WTC11 (cell line): Measurements from ENCODE around the gene NIPAL4.

ENCODE experiments used
- ATF1 ChIP-seq: sonication (generic); formaldehyde crosslinking; IDR thresholded peaks from 2 replicates; pipeline ENCODE4 v1.8.1; 2023; ENCODE audit warnings: mild to moderate bottlenecking, moderate library complexity, missing genetic modification reagents
- CBFB ChIP-seq: sonication (generic); formaldehyde crosslinking; IDR thresholded peaks from 2 replicates; pipeline ENCODE4 v1.8.1; 2022; ENCODE audit warnings: mild to moderate bottlenecking, low read depth, missing genetic modification reagents
- CREM ChIP-seq: sonication (generic); formaldehyde crosslinking; IDR thresholded peaks from 2 replicates; pipeline ENCODE4 v1.8.1; 2022; ENCODE audit warnings: mild to moderate bottlenecking, missing genetic modification reagents, moderate library complexity
- TCF7 ChIP-seq: sonication (generic); formaldehyde crosslinking; IDR thresholded peaks from 2 replicates; pipeline ENCODE4 v1.8.0; 2022; ENCODE audit warnings: mild to moderate bottlenecking, low read depth, missing genetic modification reagents, moderate library complexity
- ZBTB21 ChIP-seq: sonication (generic); formaldehyde crosslinking; IDR thresholded peaks from 2 replicates; pipeline ENCODE4 v1.8.1; 2023; ENCODE audit warnings: mild to moderate bottlenecking, missing genetic modification reagents, borderline replicate concordance
- ZNF317 ChIP-seq: sonication (generic); formaldehyde crosslinking; IDR thresholded peaks from 2 replicates; pipeline ENCODE4 v1.8.1; 2023; ENCODE audit warnings: low read depth, mild to moderate bottlenecking, moderate library complexity, missing genetic modification reagents, borderline replicate concordance
- ZNF423 ChIP-seq: fragments of 250-450 bp; sonication (Bioruptor Pico); IDR thresholded peaks from 2 replicates; pipeline ENCODE4 v2.1.2; 2022; ENCODE audit warnings: mild to moderate bottlenecking, moderate library complexity
- TF ChIP-seq, protein P1 (sequence below): fragments of 200-600 bp; IDR thresholded peaks from 2 replicates; pipeline ENCODE4 v1.8.0; 2022; ENCODE audit warnings: antibody characterized with exemption
- TF ChIP-seq, protein P2 (sequence below): sonication (generic); formaldehyde crosslinking; IDR thresholded peaks from 2 replicates; pipeline ENCODE4 v1.8.1; 2023; ENCODE audit warnings: mild to moderate bottlenecking, missing genetic modification reagents
- TF ChIP-seq, protein P3 (sequence below): sonication (generic); formaldehyde crosslinking; IDR thresholded peaks from 2 replicates; pipeline ENCODE4 v1.8.1; 2023; ENCODE audit warnings: mild to moderate bottlenecking, missing genetic modification reagents, borderline replicate concordance
- TF ChIP-seq, protein P4 (sequence below): sonication (generic); formaldehyde crosslinking; IDR thresholded peaks from 2 replicates; pipeline ENCODE4 v1.8.1; 2022; ENCODE audit warnings: mild to moderate bottlenecking, moderate library complexity, missing genetic modification reagents
- TF ChIP-seq, protein P5 (sequence below): sonication (generic); formaldehyde crosslinking; IDR thresholded peaks from 2 replicates; pipeline ENCODE4 v1.8.0; 2022; ENCODE audit warnings: mild to moderate bottlenecking, missing genetic modification reagents

DNA sequence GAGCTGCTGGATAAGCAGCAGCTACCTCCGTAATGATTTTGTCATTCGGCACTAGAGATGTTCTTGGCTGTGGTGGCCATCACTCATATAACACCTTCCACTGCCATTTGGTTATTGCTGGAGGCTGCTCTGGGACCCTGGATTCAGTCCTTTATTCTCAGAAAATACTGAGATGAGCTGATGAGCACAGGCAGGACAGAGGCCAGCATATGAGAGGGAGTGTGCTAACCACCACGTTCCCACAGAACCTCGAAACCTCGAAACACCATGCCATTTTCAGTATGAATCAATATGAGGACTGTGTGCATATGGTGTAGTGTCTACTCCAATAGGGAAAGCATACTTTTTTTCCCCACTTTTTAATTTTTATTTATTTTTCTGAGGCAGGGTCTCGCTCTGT is 59.0 kb downstream of the NIPAL4 start:
- TF ChIP-seq, protein P1, sequence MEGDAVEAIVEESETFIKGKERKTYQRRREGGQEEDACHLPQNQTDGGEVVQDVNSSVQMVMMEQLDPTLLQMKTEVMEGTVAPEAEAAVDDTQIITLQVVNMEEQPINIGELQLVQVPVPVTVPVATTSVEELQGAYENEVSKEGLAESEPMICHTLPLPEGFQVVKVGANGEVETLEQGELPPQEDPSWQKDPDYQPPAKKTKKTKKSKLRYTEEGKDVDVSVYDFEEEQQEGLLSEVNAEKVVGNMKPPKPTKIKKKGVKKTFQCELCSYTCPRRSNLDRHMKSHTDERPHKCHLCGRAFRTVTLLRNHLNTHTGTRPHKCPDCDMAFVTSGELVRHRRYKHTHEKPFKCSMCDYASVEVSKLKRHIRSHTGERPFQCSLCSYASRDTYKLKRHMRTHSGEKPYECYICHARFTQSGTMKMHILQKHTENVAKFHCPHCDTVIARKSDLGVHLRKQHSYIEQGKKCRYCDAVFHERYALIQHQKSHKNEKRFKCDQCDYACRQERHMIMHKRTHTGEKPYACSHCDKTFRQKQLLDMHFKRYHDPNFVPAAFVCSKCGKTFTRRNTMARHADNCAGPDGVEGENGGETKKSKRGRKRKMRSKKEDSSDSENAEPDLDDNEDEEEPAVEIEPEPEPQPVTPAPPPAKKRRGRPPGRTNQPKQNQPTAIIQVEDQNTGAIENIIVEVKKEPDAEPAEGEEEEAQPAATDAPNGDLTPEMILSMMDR: no peak
- TF ChIP-seq, protein P2, sequence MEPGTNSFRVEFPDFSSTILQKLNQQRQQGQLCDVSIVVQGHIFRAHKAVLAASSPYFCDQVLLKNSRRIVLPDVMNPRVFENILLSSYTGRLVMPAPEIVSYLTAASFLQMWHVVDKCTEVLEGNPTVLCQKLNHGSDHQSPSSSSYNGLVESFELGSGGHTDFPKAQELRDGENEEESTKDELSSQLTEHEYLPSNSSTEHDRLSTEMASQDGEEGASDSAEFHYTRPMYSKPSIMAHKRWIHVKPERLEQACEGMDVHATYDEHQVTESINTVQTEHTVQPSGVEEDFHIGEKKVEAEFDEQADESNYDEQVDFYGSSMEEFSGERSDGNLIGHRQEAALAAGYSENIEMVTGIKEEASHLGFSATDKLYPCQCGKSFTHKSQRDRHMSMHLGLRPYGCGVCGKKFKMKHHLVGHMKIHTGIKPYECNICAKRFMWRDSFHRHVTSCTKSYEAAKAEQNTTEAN (CRISPR knock-in tag): no peak
- TF ChIP-seq, protein P3, sequence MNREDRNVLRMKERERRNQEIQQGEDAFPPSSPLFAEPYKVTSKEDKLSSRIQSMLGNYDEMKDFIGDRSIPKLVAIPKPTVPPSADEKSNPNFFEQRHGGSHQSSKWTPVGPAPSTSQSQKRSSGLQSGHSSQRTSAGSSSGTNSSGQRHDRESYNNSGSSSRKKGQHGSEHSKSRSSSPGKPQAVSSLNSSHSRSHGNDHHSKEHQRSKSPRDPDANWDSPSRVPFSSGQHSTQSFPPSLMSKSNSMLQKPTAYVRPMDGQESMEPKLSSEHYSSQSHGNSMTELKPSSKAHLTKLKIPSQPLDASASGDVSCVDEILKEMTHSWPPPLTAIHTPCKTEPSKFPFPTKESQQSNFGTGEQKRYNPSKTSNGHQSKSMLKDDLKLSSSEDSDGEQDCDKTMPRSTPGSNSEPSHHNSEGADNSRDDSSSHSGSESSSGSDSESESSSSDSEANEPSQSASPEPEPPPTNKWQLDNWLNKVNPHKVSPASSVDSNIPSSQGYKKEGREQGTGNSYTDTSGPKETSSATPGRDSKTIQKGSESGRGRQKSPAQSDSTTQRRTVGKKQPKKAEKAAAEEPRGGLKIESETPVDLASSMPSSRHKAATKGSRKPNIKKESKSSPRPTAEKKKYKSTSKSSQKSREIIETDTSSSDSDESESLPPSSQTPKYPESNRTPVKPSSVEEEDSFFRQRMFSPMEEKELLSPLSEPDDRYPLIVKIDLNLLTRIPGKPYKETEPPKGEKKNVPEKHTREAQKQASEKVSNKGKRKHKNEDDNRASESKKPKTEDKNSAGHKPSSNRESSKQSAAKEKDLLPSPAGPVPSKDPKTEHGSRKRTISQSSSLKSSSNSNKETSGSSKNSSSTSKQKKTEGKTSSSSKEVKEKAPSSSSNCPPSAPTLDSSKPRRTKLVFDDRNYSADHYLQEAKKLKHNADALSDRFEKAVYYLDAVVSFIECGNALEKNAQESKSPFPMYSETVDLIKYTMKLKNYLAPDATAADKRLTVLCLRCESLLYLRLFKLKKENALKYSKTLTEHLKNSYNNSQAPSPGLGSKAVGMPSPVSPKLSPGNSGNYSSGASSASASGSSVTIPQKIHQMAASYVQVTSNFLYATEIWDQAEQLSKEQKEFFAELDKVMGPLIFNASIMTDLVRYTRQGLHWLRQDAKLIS (CRISPR knock-in tag): no peak
- TF ChIP-seq ZBTB21 (CRISPR knock-in tag) (no peak), CBFB (CRISPR knock-in tag) (no peak), CREM (CRISPR knock-in tag) (no peak), ZNF317 (no peak), ZNF423 (no peak), TCF7 (CRISPR knock-in tag) (no peak), ATF1 (CRISPR knock-in tag) (no peak)
- TF ChIP-seq, protein P4, sequence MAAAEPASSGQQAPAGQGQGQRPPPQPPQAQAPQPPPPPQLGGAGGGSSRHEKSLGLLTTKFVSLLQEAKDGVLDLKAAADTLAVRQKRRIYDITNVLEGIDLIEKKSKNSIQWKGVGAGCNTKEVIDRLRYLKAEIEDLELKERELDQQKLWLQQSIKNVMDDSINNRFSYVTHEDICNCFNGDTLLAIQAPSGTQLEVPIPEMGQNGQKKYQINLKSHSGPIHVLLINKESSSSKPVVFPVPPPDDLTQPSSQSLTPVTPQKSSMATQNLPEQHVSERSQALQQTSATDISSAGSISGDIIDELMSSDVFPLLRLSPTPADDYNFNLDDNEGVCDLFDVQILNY (CRISPR knock-in tag): no peak
- TF ChIP-seq, protein P5, sequence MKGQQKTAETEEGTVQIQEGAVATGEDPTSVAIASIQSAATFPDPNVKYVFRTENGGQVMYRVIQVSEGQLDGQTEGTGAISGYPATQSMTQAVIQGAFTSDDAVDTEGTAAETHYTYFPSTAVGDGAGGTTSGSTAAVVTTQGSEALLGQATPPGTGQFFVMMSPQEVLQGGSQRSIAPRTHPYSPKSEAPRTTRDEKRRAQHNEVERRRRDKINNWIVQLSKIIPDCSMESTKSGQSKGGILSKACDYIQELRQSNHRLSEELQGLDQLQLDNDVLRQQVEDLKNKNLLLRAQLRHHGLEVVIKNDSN (CRISPR knock-in tag): no peak
